Ovary (tissue), 9 donors: Measurements from ENCODE around the gene TCERG1L. TPM values are rescaled to one million over a fixed set of nuclear protein-coding genes. Genes with fewer than 3 reads are reported as not detected.

ENCODE experiments used
- DNase-seq, 5 donors: peaks; one replicate each; pipeline ENCODE4 v3.0.0-alpha.2; 2019 to 2020
- H3K27ac ChIP-seq, 2 donors: fragments of 200-600 bp; one replicate each; pipeline versions ENCODE4 v1.5.1 to v1.8.0; 2019 to 2022
- H3K27me3 ChIP-seq: fragments of 200-600 bp; one replicate; pipeline ENCODE4 v1.8.0; 2022
- H3K36me3 ChIP-seq: fragments of 200-600 bp; sonication (generic); one replicate; pipeline ENCODE4 v1.5.1; 2019
- H3K4me1 ChIP-seq: one replicate; pipeline ENCODE4 v1.8.1; 2013; ENCODE audit warnings: mild to moderate bottlenecking, moderate library complexity; ENCODE audit not compliant: insufficient read depth
- H3K4me3 ChIP-seq: fragments of 200-600 bp; sonication (generic); one replicate; pipeline ENCODE4 v1.5.1; 2017
- H3K9me3 ChIP-seq, 2 donors: fragments of 200-600 bp in 1 of 2; sonication (generic) in 1 of 2; one replicate each; pipeline versions ENCODE4 v1.5.1 to v1.8.1; 2013 to 2019; ENCODE audit warnings: mild to moderate bottlenecking in 1 of 2, moderate library complexity in 1 of 2
- CTCF ChIP-seq, 3 donors: fragments of 450-650 bp in 2 of 3; fragments of 200-600 bp in 1 of 3; IDR thresholded peaks; one replicate each; pipeline versions ENCODE4 v1.5.1 to v1.8.0; 2016 to 2022; ENCODE audit warnings: antibody characterized with exemption in 3 of 3, mild to moderate bottlenecking in 1 of 3
- EP300 ChIP-seq: sonication (generic); formaldehyde crosslinking; IDR thresholded peaks from one replicate; pipeline ENCODE4 v1.6.1; 2017; ENCODE audit warnings: antibody characterized with exemption
- POLR2A ChIP-seq: fragments of 450-650 bp; IDR thresholded peaks from one replicate; pipeline ENCODE4 v1.6.1; 2017; ENCODE audit warnings: antibody characterized with exemption, mild to moderate bottlenecking, moderate library complexity
- WGBS, 3 donors: extraction: QIAGEN DNeasy Blood & Tissue Kit in 1 of 3; methylation state at CpG; one replicate each; pipeline versions ENCODE4 v1.1.5 to v1.1.7; 2013 to 2017; 5-methylcytosine and 5-hydroxymethylcytosine counted together
- intact Hi-C, 4 donors: fragments of 100-400 bp; cut with DNase I; formaldehyde crosslinking; loops; one replicate each; pipeline versions ENCODE4 v1.11.0 to v1.15.1; 2022 to 2023
- polyA plus RNA-seq, 2 donors: library from polyadenylated mRNA; stranded (reverse); fragments of 200-250 nt in 1 of 2; fragments of 350-450 nt in 1 of 2; fragmentation: Illumina TruSeq in 1 of 2; extraction: RNeasy Lipid Tissue Mini Kit (QIAGEN cat#74804) in 1 of 2; gene quantifications; one replicate each; pipeline ENCODE4 v1.2.3, GENCODE V29; 2013 to 2014
- total RNA-seq, 7 donors: library from RNA; depleted of rRNA in 2 of 7; stranded (reverse); fragments of >200 nt in 2 of 7; fragmentation: NEBNext Ultra II Directional in 3 of 7; extraction: Animal tissue kit (Norgen Biotek cat#: 25700) in 3 of 7; gene quantifications; one replicate each; pipeline versions ENCODE4 v1.1.0 to v1.2.4, GENCODE V29; 2016 to 2023
- donor health status: DM: no; HTN: no; CAD: no; lungs with moderate emphysema.
- donor health status: DM: no; HTN: no; CAD: no.
- donor health status: Bipolar disorder and iron deficiency.
- donor health status: DM: yes; HTN: yes; CAD: no.
- donor health status: DM: no; HTN: no; CAD: no.
- donor health status: DM: yes; HTN: yes; CAD: no.

Gene TCERG1L
- total and polyA plus RNA-seq, 9 donors: 1.1 to 8.0 (median 1.8) TPM

- Histone ChIP-seq H3K27ac (no peak overlapping the region), H3K27me3 (no peaks in the 10 kb centered on the region), H3K9me3 (no peaks in the 10 kb centered on the region), H3K4me1 (no peaks in the 10 kb centered on the region), H3K4me3 (no peak overlapping the region), H3K36me3 (no peaks in the 10 kb centered on the region)
- intact Hi-C loops: loop anchor here in 1 of 4 donors (5.0 kb wide), 1 partner anchor 1921 kb away; no protein-coding TSS in a partner anchor
- 87 to 96% (median 92%) methylated on average over 10 of the region's 10 CpGs for WGBS, 3 donors
- peak in 1 of 5 donors; percentile 1 for DNase-seq
- no peak for TF ChIP-seq POLR2A
- TF ChIP-seq CTCF (IDR thresholded peaks at IDR 0.05): no peak
- TF ChIP-seq EP300: no peak
Measured at GRCh38 chr10:131198401-131198800, 113.1 kb downstream of the TCERG1L start.

- TF ChIP-seq CTCF (IDR thresholded peaks at IDR 0.05): no peak
- TF ChIP-seq EP300: no peak
- TF ChIP-seq POLR2A: no peak
- intact Hi-C loops: loop anchor here in 1 of 4 donors (5.0 kb wide), 1 partner anchor 1919 kb away; no protein-coding TSS in a partner anchor
- Histone ChIP-seq H3K27ac (no peak overlapping the region), H3K36me3 (no peaks in the 10 kb centered on the region), H3K27me3 (no peaks in the 10 kb centered on the region), H3K9me3 (no peaks in the 10 kb centered on the region), H3K4me3 (no peak overlapping the region), H3K4me1 (no peaks in the 10 kb centered on the region)
- no peak for DNase-seq
- 88 to 94% (median 93%) methylated on average over 18 of the region's 18 CpGs for WGBS, 3 donors
Measured at GRCh38 chr10:131196176-131196885, 115.2 kb downstream of the TCERG1L start.

- peak in 1 of 5 donors; percentile 12 for DNase-seq
- Histone ChIP-seq H3K27me3 (no peaks in the 10 kb centered on the region), H3K27ac (no peak overlapping the region), H3K9me3 (no peaks in the 10 kb centered on the region), H3K4me1 (no peaks in the 10 kb centered on the region), H3K4me3 (no peak overlapping the region), H3K36me3 (no peaks in the 10 kb centered on the region)
- TF ChIP-seq CTCF (IDR thresholded peaks at IDR 0.05): no peak
- no peak for TF ChIP-seq POLR2A
- no peak for TF ChIP-seq EP300
- WGBS, 3 donors: 82 to 87% (median 87%) methylated on average over 19 of the region's 19 CpGs
- intact Hi-C loops: loop anchor here in 1 of 4 donors (5.0 kb wide), 1 partner anchor 1918 kb away; no protein-coding TSS in a partner anchor
Measured at GRCh38 chr10:131195558-131196159, 115.9 kb downstream of the TCERG1L start.

- H3K4me3 ChIP-seq: no peak overlapping the region
- no peak for TF ChIP-seq CTCF (IDR thresholded peaks at IDR 0.05)
- TF ChIP-seq EP300: no peak
- TF ChIP-seq POLR2A: no peak
- DNase-seq: no peak
- no peaks in the 10 kb centered on the region for H3K36me3 ChIP-seq
- WGBS, 3 donors: 87 to 91% (median 90%) methylated on average over 9 of the region's 9 CpGs
- no peaks in the 10 kb centered on the region for H3K4me1 ChIP-seq
- no peak overlapping the region for H3K27ac ChIP-seq
- H3K27me3 ChIP-seq: no peaks in the 10 kb centered on the region
- H3K9me3 ChIP-seq: no peaks in the 10 kb centered on the region
- intact Hi-C loops: loop anchor here in 1 of 4 donors (5.0 kb wide), 1 partner anchor 1918 kb away; no protein-coding TSS in a partner anchor
Measured at GRCh38 chr10:131195116-131195515, 116.4 kb downstream of the TCERG1L start.
